Esophagus squamous epithelium (tissue), 4 donors: ENCODE results near the gene BAZ2A.

Experiments used
- POLR2A ChIP-seq, 4 donors: fragments of 450-650 bp; IDR thresholded peaks; one replicate each; pipeline ENCODE4 v1.6.1; 2017; ENCODE audit warnings: antibody characterized with exemption in 4 of 4, mild to moderate bottlenecking in 4 of 4, moderate library complexity in 3 of 4
- TF ChIP-seq, protein P1 (sequence below), 6 experiments: fragments of 450-650 bp in 4 of 6; fragments of 200-600 bp in 2 of 6; sonication (generic) in 2 of 6; IDR thresholded peaks; one replicate each; pipeline ENCODE4 v1.5.1; 2016 to 2019; ENCODE audit warnings: antibody characterized with exemption in 6 of 6, mild to moderate bottlenecking in 4 of 6, moderate library complexity in 4 of 6

DNA sequence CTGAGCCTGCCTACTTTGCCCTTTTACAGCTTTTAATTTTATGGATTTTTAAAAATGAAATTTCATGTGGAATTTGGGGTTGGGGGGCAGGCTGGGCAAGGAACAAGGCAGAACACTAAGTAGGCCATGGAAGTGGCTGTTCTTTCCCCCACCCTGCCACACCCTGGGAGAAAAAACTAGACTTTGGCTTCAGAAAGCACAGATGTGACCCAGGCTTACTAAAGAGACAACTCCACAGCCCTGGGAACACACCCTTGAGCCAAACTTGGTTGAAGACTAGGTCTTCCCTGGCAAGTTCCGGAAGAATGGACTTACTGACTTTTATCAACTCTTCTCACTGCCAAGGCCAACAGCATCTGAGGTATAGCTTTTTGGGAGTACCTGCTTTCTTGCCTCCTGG is 40.3 kb downstream of the BAZ2A start:
- TF ChIP-seq, protein P1, sequence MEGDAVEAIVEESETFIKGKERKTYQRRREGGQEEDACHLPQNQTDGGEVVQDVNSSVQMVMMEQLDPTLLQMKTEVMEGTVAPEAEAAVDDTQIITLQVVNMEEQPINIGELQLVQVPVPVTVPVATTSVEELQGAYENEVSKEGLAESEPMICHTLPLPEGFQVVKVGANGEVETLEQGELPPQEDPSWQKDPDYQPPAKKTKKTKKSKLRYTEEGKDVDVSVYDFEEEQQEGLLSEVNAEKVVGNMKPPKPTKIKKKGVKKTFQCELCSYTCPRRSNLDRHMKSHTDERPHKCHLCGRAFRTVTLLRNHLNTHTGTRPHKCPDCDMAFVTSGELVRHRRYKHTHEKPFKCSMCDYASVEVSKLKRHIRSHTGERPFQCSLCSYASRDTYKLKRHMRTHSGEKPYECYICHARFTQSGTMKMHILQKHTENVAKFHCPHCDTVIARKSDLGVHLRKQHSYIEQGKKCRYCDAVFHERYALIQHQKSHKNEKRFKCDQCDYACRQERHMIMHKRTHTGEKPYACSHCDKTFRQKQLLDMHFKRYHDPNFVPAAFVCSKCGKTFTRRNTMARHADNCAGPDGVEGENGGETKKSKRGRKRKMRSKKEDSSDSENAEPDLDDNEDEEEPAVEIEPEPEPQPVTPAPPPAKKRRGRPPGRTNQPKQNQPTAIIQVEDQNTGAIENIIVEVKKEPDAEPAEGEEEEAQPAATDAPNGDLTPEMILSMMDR (IDR thresholded peaks at IDR 0.05), result no peak
- TF ChIP-seq POLR2A (IDR thresholded peaks at IDR 0.05), result no peak
